ENCODE data around the gene CTCFL. TPM values are rescaled to one million over a fixed set of nuclear protein-coding genes. Genes with fewer than 3 reads are reported as not detected.
"Not testable (repeated sequence)": the region's sequence is repeated elsewhere in the genome, so short reads cannot be mapped to it uniquely, and the experiment has no call there.

The CTCFL gene
- total and polyA plus RNA-seq, 4 donors: 0.05 to 0.08 (median 0.08) TPM; not detected in 1

GRCh38 chr20:57473246-57474048 lies 51.5 kb downstream of the CTCFL start:
- Histone ChIP-seq H3K4me3 (ENCODE audit: low read depth in 1 of 3, low read length in 3 of 3) (no peak overlapping the region), H3K36me3 (ENCODE audit: control insufficient read depth in 4 of 4, insufficient read depth in 3 of 4, low read depth in 1 of 4, low read length in 3 of 4) (no peaks in the 10 kb centered on the region), H3K27me3 (ENCODE audit: control insufficient read depth in 4 of 4, insufficient read depth in 4 of 4, low read length in 3 of 4) (no peaks in the 10 kb centered on the region), H3K27ac (ENCODE audit: low read depth in 1 of 2, low read length in 2 of 2) (no peak overlapping the region), H3K4me1 (ENCODE audit: control insufficient read depth in 4 of 4, insufficient read depth in 4 of 4, low read length in 3 of 4) (peaks cover 0 to 6% (median 2%) of the 10 kb centered on the region in 4 donors), H3K9ac (ENCODE audit: low read depth in 1 of 2, low read length in 2 of 2) (no peak overlapping the region), H3K9me3 (ENCODE audit: control insufficient read depth in 4 of 4, low read length in 3 of 4) (no peaks in the 10 kb centered on the region)
- no peak for DNase-seq (ENCODE audit: low spot score)
- WGBS: 39% methylated on average over 16 of the region's 16 CpGs
- no peak for TF ChIP-seq GABPA (IDR thresholded peaks at IDR 0.05 in 1 of 2, conservative IDR thresholded peaks at IDR 0.05 in 1 of 2)
- TF ChIP-seq YY1 (IDR thresholded peaks at IDR 0.05): peak; percentile 52
- TF ChIP-seq CTCF (IDR thresholded peaks at IDR 0.05; ENCODE audit: low read depth, low read length, missing input control): peak; percentile 27
- no peak for TF ChIP-seq NR2F2 (IDR thresholded peaks at IDR 0.05)
- no peak for TF ChIP-seq ZBTB33 (IDR thresholded peaks at IDR 0.05)
- no peak for TF ChIP-seq JUND (IDR thresholded peaks at IDR 0.05)
- no peak for TF ChIP-seq ATF3 (IDR thresholded peaks at IDR 0.05)
- TF ChIP-seq FOXA1 (IDR thresholded peaks at IDR 0.05): no peak
- TF ChIP-seq SP1 (IDR thresholded peaks at IDR 0.05): no peak
- no peak for TF ChIP-seq FOXA2 (IDR thresholded peaks at IDR 0.05)
- TF ChIP-seq HNF4A (conservative IDR thresholded peaks at IDR 0.05): peak in 1 of 2 donors; percentile 29
- TF ChIP-seq TAF1 (conservative IDR thresholded peaks at IDR 0.05): no peak
- no peak for TF ChIP-seq RXRA (IDR thresholded peaks at IDR 0.05)
- TF ChIP-seq MAX (IDR thresholded peaks at IDR 0.05): no peak
- peak; percentile 43 to 65 for TF ChIP-seq RAD21 (IDR thresholded peaks at IDR 0.05)
- TF ChIP-seq REST (IDR thresholded peaks at IDR 0.05): no peak
- no peak for TF ChIP-seq HNF4G (IDR thresholded peaks at IDR 0.05)

GRCh38 chr20:57472474-57472873 lies 52.5 kb downstream of the CTCFL start:
- H3K9me3 ChIP-seq (ENCODE audit: control insufficient read depth in 4 of 4, low read length in 3 of 4); H3K4me1 ChIP-seq (ENCODE audit: control insufficient read depth in 4 of 4, insufficient read depth in 4 of 4, low read length in 3 of 4); H3K27ac ChIP-seq (ENCODE audit: low read depth in 1 of 2, low read length in 2 of 2); H3K27me3 ChIP-seq (ENCODE audit: control insufficient read depth in 4 of 4, insufficient read depth in 4 of 4, low read length in 3 of 4); DNase-seq (ENCODE audit: low spot score); H3K4me3 ChIP-seq (ENCODE audit: low read depth in 1 of 3, low read length in 3 of 3); H3K36me3 ChIP-seq (ENCODE audit: control insufficient read depth in 4 of 4, insufficient read depth in 3 of 4, low read depth in 1 of 4, low read length in 3 of 4); H3K9ac ChIP-seq (ENCODE audit: low read depth in 1 of 2, low read length in 2 of 2): not testable (repeated sequence)
- WGBS: 96% methylated on average over 5 of the region's 5 CpGs

All from liver (tissue), 9 donors.